Caco-2 (cell line): ENCODE measurements around the gene ASTN1. TPM values are rescaled to one million over a fixed set of nuclear protein-coding genes. Genes with fewer than 3 reads are reported as not detected.

Source experiments
- BruUV-seq: library from RNA; stranded (reverse); fragments of 400-500 nt; replicated peaks from 2 replicates; lab custom pipeline; 2021; lab: Mats Ljungman, UMichigan
- CTCF ChIA-PET: fragments of 300-600 bp; sonication (Branson Sonifier 250); formaldehyde crosslinking; loops from one replicate; lab custom pipeline; 2022; ENCODE audit warnings: antibody characterized with exemption; lab: Charles Lee
- POLR2A ChIA-PET: fragments of 300-600 bp; sonication (Branson Sonifier 250); formaldehyde crosslinking; loops from one replicate; lab custom pipeline; 2022; ENCODE audit warnings: antibody characterized with exemption; lab: Charles Lee
- DNase-seq, 2 experiments: peaks; one replicate each; pipeline versions ENCODE4 v3.0.0 to v3.0.0-alpha.2; 2020 to 2022
- H3K27me3 ChIP-seq: replicated peaks from 2 replicates; pipeline ENCODE4 v1.6.0; 2011; ENCODE audit warnings: low read length; ENCODE audit not compliant: control insufficient read depth, insufficient read depth
- H3K36me3 ChIP-seq: 2 replicates; pipeline ENCODE4 v1.5.1; 2011; ENCODE audit warnings: low read length; ENCODE audit not compliant: control insufficient read depth, insufficient read depth
- H3K4me1 ChIP-seq: fragments of 250-450 bp; sonication (Bioruptor Pico); 2 replicates; pipeline ENCODE4 v1.5.1; 2020; ENCODE audit warnings: mild to moderate bottlenecking
- H3K4me3 ChIP-seq: 2 replicates; pipeline ENCODE4 v1.5.1; 2011; ENCODE audit warnings: low read depth, mild to moderate bottlenecking, control low read depth, low read length
- H3K9me3 ChIP-seq: fragments of 250-450 bp; sonication (Bioruptor Pico); 2 replicates; pipeline ENCODE4 v1.5.1; 2020; ENCODE audit warnings: mild to moderate bottlenecking, moderate library complexity
- H3K27ac Mint-ChIP-seq: one replicate; pipeline ENCODE4 v1.8.0; 2022; ENCODE audit warnings: mixed read lengths; ENCODE audit not compliant: unreplicated experiment
- H3K27me3 Mint-ChIP-seq: one replicate; pipeline ENCODE4 v1.8.0; 2022; ENCODE audit warnings: mixed read lengths; ENCODE audit not compliant: insufficient read depth, unreplicated experiment
- H3K36me3 Mint-ChIP-seq: one replicate; pipeline ENCODE4 v1.8.0; 2022; ENCODE audit warnings: mild to moderate bottlenecking, mixed read lengths; ENCODE audit not compliant: insufficient read depth, unreplicated experiment
- H3K4me1 Mint-ChIP-seq: one replicate; pipeline ENCODE4 v1.8.0; 2022; ENCODE audit warnings: low read depth, mixed read lengths; ENCODE audit not compliant: unreplicated experiment
- H3K4me3 Mint-ChIP-seq: one replicate; pipeline ENCODE4 v1.8.0; 2022; ENCODE audit warnings: mild to moderate bottlenecking, moderate library complexity, mixed read lengths; ENCODE audit not compliant: unreplicated experiment
- H3K9me3 Mint-ChIP-seq: one replicate; pipeline ENCODE4 v1.8.0; 2022; ENCODE audit warnings: mixed read lengths; ENCODE audit not compliant: unreplicated experiment
- CTCF ChIP-seq, 2 experiments: fragments of 200-600 bp in 1 of 2; IDR thresholded peaks; 1 replicate in 1 of 2; 2 replicates in 1 of 2; pipeline versions ENCODE4 v1.5.1 to v1.8.0; 2011 to 2022; ENCODE audit warnings: antibody characterized with exemption in 1 of 2, control low read depth in 1 of 2, inconsistent platforms in 1 of 2, low read depth in 1 of 2, low read length in 1 of 2, mild to moderate bottlenecking in 1 of 2, moderate library complexity in 1 of 2; ENCODE audit not compliant: insufficient read depth in 1 of 2, severe bottlenecking in 1 of 2, unreplicated experiment in 1 of 2
- intact Hi-C: fragments of 100-400 bp; cut with micrococcal nuclease; formaldehyde crosslinking; loops from one replicate; pipeline ENCODE4 v1.10.0; 2022; ENCODE audit not compliant: unreplicated experiment
- total RNA-seq: library from RNA; stranded (reverse); gene quantifications from 2 replicates; pipeline ENCODE4 v1.2.3, GENCODE V29; 2022

Gene ASTN1
- total RNA-seq, 1 experiment from 2014 or later = not detected

GRCh38 chr1:176925223-176925622, 239.3 kb downstream of the ASTN1 start:
- H3K27me3 ChIP-seq = no peaks in the 10 kb centered on the region; the same call in 1 of the 2 replicates
- H3K27ac Mint-ChIP-seq = no peak overlapping the region
- H3K36me3 ChIP-seq = no peaks in the 10 kb centered on the region
- TF ChIP-seq CTCF (IDR thresholded peaks at IDR 0.05; ENCODE audit: insufficient read depth in 1 of 2, low read depth in 1 of 2, low read length in 1 of 2, severe bottlenecking in 1 of 2, unreplicated experiment in 1 of 2) = no peak
- H3K4me1 ChIP-seq = no peaks in the 10 kb centered on the region
- CTCF ChIA-PET = no interaction called here
- H3K4me3 ChIP-seq = no peak overlapping the region
- no peak overlapping the region for H3K4me3 Mint-ChIP-seq
- H3K36me3 Mint-ChIP-seq = no peaks in the 10 kb centered on the region
- POLR2A ChIA-PET = no interaction called here
- no peaks in the 10 kb centered on the region for H3K9me3 ChIP-seq
- peaks cover 6% of the 10 kb centered on the region for H3K4me1 Mint-ChIP-seq
- intact Hi-C loops = no loop called here
- no peaks in the 10 kb centered on the region for H3K9me3 Mint-ChIP-seq
- DNase-seq = no peak
- peaks cover 21% of the 10 kb centered on the region for H3K27me3 Mint-ChIP-seq
- BruUV-seq = no TSS peak

GRCh38 chr1:176923283-176923682, 241.2 kb downstream of the ASTN1 start:
- Histone ChIP-seq H3K4me1 (no peaks in the 10 kb centered on the region), H3K36me3 (no peaks in the 10 kb centered on the region), H3K4me3 (no peak overlapping the region), H3K9me3 (no peaks in the 10 kb centered on the region), H3K27me3 (no peaks in the 10 kb centered on the region; the same call in 1 of the 2 replicates)
- ChIA-PET POLR2A (no interaction called here), CTCF (no interaction called here)
- no peak for DNase-seq
- Mint-ChIP-seq H3K36me3 (no peaks in the 10 kb centered on the region), H3K9me3 (no peaks in the 10 kb centered on the region), H3K4me3 (no peak overlapping the region), H3K4me1 (peaks cover 6% of the 10 kb centered on the region), H3K27ac (no peak overlapping the region), H3K27me3 (peaks cover 15% of the 10 kb centered on the region)
- intact Hi-C loops = no loop called here
- TF ChIP-seq CTCF (IDR thresholded peaks at IDR 0.05; ENCODE audit: insufficient read depth in 1 of 2, low read depth in 1 of 2, low read length in 1 of 2, severe bottlenecking in 1 of 2, unreplicated experiment in 1 of 2) = no peak
- no TSS peak for BruUV-seq

- Mint-ChIP-seq H3K27ac (no peak overlapping the region), H3K4me3 (no peak overlapping the region), H3K27me3 (peaks cover 23% of the 10 kb centered on the region), H3K4me1 (no peaks in the 10 kb centered on the region), H3K9me3 (no peaks in the 10 kb centered on the region), H3K36me3 (no peaks in the 10 kb centered on the region)
- BruUV-seq = no TSS peak
- Histone ChIP-seq H3K36me3 (no peaks in the 10 kb centered on the region), H3K9me3 (no peaks in the 10 kb centered on the region), H3K27me3 (no peaks in the 10 kb centered on the region; the same call in 1 of the 2 replicates), H3K4me3 (no peak overlapping the region), H3K4me1 (no peaks in the 10 kb centered on the region)
- CTCF ChIA-PET = no interaction called here
- no peak for TF ChIP-seq CTCF (IDR thresholded peaks at IDR 0.05; ENCODE audit: insufficient read depth in 1 of 2, low read depth in 1 of 2, low read length in 1 of 2, severe bottlenecking in 1 of 2, unreplicated experiment in 1 of 2)
- intact Hi-C loops = no loop called here
- POLR2A ChIA-PET = no interaction called here
- DNase-seq = no peak
Measured at GRCh38 chr1:176919386-176920378, 244.8 kb downstream of the ASTN1 start.
